ENCODE results near the gene HNRNPDL. TPM values are rescaled to one million over a fixed set of nuclear protein-coding genes. Genes with fewer than 3 reads are reported as not detected.

The HNRNPDL gene
- polyA plus RNA-seq, 4 donors = 96.6 to 335 (median 158) TPM

DNA sequence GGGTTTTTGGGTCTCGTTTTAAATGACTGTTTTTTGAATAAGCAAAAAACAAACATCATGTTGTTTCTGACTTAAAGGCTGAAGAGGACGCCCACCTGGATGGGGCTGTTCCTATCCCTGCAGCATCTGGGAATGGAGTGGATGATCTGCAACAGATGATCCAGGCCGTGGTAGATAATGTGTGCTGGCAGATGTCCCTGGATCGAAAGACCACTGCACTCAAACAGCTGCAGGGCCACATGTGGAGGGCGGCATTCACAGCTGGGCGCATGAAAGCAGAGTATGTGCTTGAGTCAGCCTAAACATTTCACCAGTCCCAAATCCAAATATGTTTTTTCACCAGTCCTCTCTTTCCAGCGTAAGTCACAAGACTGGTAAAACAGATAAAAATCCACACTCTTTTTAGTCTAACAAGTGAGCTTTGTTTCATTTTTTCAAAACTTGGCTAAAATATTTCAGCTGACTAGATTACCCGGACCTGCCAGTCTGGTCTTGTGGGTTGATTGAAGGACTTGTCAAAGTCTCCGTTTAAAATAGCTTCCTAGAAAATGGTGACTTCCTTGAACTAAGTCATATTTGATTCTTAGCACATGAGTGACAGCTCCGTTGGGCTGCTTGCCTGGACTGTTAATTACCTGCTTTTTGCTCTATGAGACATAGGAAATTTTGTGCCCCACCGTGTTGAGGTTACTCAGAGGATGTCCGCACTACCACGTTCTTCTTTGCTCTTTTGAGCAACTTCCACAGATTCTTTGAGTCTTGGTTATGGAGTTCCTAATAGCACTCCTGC, 20.9 kb upstream of the HNRNPDL start:
- 83 to 94% (median 92%) methylated on average over 13 of the region's 13 CpGs for WGBS, 3 donors
- no peaks in the 10 kb centered on the region for H3K4me1 ChIP-seq (ENCODE audit: control insufficient read depth in 3 of 3, insufficient read depth in 2 of 3, low read depth in 1 of 3, low read length in 2 of 3)
- H3K36me3 ChIP-seq (ENCODE audit: control insufficient read depth in 3 of 3, insufficient read depth in 2 of 3, low read depth in 1 of 3, low read length in 3 of 3) = peaks cover 4 to 43% (median 9%) of the 10 kb centered on the region in 3 donors
- no peak overlapping the region for H3K27ac ChIP-seq (ENCODE audit: low read depth in 1 of 3, low read length in 2 of 3)
- H3K4me3 ChIP-seq (ENCODE audit: low read depth in 1 of 3, low read length in 3 of 3) = no peak overlapping the region
- H3K27me3 ChIP-seq (ENCODE audit: control insufficient read depth in 3 of 3, insufficient read depth in 3 of 3, low read length in 3 of 3) = no peaks in the 10 kb centered on the region
- no peak for DNase-seq
- H3K9me3 ChIP-seq (ENCODE audit: control insufficient read depth in 2 of 2, insufficient read depth in 1 of 2, low read depth in 1 of 2, low read length in 1 of 2) = no peaks in the 10 kb centered on the region
- no peak for FAIRE-seq

GRCh38 chr4:82447886-82448285, 17.6 kb upstream of the HNRNPDL start:
- H3K36me3 ChIP-seq (ENCODE audit: control insufficient read depth in 3 of 3, insufficient read depth in 2 of 3, low read depth in 1 of 3, low read length in 3 of 3) = peaks cover 4 to 43% (median 6%) of the 10 kb centered on the region in 3 donors
- no peak overlapping the region for H3K27ac ChIP-seq (ENCODE audit: low read depth in 1 of 3, low read length in 2 of 3)
- FAIRE-seq (no peak), DNase-seq (no peak)
- H3K9me3 ChIP-seq (ENCODE audit: control insufficient read depth in 2 of 2, insufficient read depth in 1 of 2, low read depth in 1 of 2, low read length in 1 of 2) = no peaks in the 10 kb centered on the region
- H3K4me1 ChIP-seq (ENCODE audit: control insufficient read depth in 3 of 3, insufficient read depth in 2 of 3, low read depth in 1 of 3, low read length in 2 of 3) = no peaks in the 10 kb centered on the region
- WGBS, 3 donors = 93 to 100% (median 98%) methylated on average over 1 of the region's 1 CpG
- no peaks in the 10 kb centered on the region for H3K27me3 ChIP-seq (ENCODE audit: control insufficient read depth in 3 of 3, insufficient read depth in 3 of 3, low read length in 3 of 3)
- no peak overlapping the region for H3K4me3 ChIP-seq (ENCODE audit: low read depth in 1 of 3, low read length in 3 of 3)

DNA sequence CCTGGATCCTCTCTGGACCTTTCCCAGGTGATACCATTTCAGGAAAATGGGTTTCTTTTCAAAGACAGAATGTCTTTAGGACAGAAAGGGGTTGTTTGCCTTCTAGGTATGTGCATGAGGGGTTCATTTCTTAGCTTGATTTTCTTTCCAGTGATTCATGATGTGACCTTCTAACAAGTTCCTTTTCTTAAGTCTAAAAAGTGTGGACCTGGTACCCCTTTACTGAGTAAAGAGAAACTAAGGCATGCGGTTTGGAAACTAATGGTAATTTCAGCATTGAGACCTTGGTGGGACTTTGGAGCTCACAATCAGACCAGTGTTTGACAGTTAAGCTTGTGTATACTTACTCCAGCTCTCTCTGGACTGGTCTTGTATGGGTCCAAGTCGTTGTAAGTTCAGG, 8.8 kb upstream of the HNRNPDL start:
- H3K9me3 ChIP-seq (ENCODE audit: control insufficient read depth in 2 of 2, insufficient read depth in 1 of 2, low read depth in 1 of 2, low read length in 1 of 2) = no peaks in the 10 kb centered on the region
- DNase-seq = no peak
- no peaks in the 10 kb centered on the region for H3K27me3 ChIP-seq (ENCODE audit: control insufficient read depth in 3 of 3, insufficient read depth in 3 of 3, low read length in 3 of 3)
- H3K27ac ChIP-seq (ENCODE audit: low read depth in 1 of 3, low read length in 2 of 3) = no peak overlapping the region
- H3K4me3 ChIP-seq (ENCODE audit: low read depth in 1 of 3, low read length in 3 of 3) = no peak overlapping the region
- peaks cover 0 to 28% (median 1%) of the 10 kb centered on the region in 3 donors for H3K36me3 ChIP-seq (ENCODE audit: control insufficient read depth in 3 of 3, insufficient read depth in 2 of 3, low read depth in 1 of 3, low read length in 3 of 3)
- peaks cover 0 to 2% (median 0%) of the 10 kb centered on the region in 3 donors for H3K4me1 ChIP-seq (ENCODE audit: control insufficient read depth in 3 of 3, insufficient read depth in 2 of 3, low read depth in 1 of 3, low read length in 2 of 3)
- 57 to 74% (median 71%) methylated on average over 2 of the region's 2 CpGs for WGBS, 3 donors
- no peak for FAIRE-seq

GRCh38 chr4:82437285-82438005, 7.2 kb upstream of the HNRNPDL start:
- Histone ChIP-seq H3K36me3 (ENCODE audit: control insufficient read depth in 3 of 3, insufficient read depth in 2 of 3, low read depth in 1 of 3, low read length in 3 of 3) (peaks cover 0 to 20% (median 1%) of the 10 kb centered on the region in 3 donors), H3K4me3 (ENCODE audit: low read depth in 1 of 3, low read length in 3 of 3) (no peak overlapping the region), H3K27ac (ENCODE audit: low read depth in 1 of 3, low read length in 2 of 3) (no peak overlapping the region), H3K9me3 (ENCODE audit: control insufficient read depth in 2 of 2, insufficient read depth in 1 of 2, low read depth in 1 of 2, low read length in 1 of 2) (no peaks in the 10 kb centered on the region), H3K27me3 (ENCODE audit: control insufficient read depth in 3 of 3, insufficient read depth in 3 of 3, low read length in 3 of 3) (no peaks in the 10 kb centered on the region), H3K4me1 (ENCODE audit: control insufficient read depth in 3 of 3, insufficient read depth in 2 of 3, low read depth in 1 of 3, low read length in 2 of 3) (peaks cover 2 to 5% (median 3%) of the 10 kb centered on the region in 3 donors)
- WGBS, 3 donors = 89 to 91% (median 90%) methylated on average over 4 of the region's 4 CpGs
- no peak for FAIRE-seq
- no peak for DNase-seq

- WGBS, 3 donors = 95 to 99% (median 96%) methylated on average over 4 of the region's 4 CpGs
- H3K27me3 ChIP-seq (ENCODE audit: control insufficient read depth in 3 of 3, insufficient read depth in 3 of 3, low read length in 3 of 3) = no peaks in the 10 kb centered on the region
- H3K36me3 ChIP-seq (ENCODE audit: control insufficient read depth in 3 of 3, insufficient read depth in 2 of 3, low read depth in 1 of 3, low read length in 3 of 3) = peaks cover 0 to 20% (median 1%) of the 10 kb centered on the region in 3 donors
- no peaks in the 10 kb centered on the region for H3K9me3 ChIP-seq (ENCODE audit: control insufficient read depth in 2 of 2, insufficient read depth in 1 of 2, low read depth in 1 of 2, low read length in 1 of 2)
- H3K27ac ChIP-seq (ENCODE audit: low read depth in 1 of 3, low read length in 2 of 3) = no peak overlapping the region
- FAIRE-seq (no peak), DNase-seq (no peak)
- no peak overlapping the region for H3K4me3 ChIP-seq (ENCODE audit: low read depth in 1 of 3, low read length in 3 of 3)
- H3K4me1 ChIP-seq (ENCODE audit: control insufficient read depth in 3 of 3, insufficient read depth in 2 of 3, low read depth in 1 of 3, low read length in 2 of 3) = peaks cover 2 to 7% (median 3%) of the 10 kb centered on the region in 3 donors
Observed at GRCh38 chr4:82436780-82437179, 6.5 kb upstream of the HNRNPDL start.

DNA sequence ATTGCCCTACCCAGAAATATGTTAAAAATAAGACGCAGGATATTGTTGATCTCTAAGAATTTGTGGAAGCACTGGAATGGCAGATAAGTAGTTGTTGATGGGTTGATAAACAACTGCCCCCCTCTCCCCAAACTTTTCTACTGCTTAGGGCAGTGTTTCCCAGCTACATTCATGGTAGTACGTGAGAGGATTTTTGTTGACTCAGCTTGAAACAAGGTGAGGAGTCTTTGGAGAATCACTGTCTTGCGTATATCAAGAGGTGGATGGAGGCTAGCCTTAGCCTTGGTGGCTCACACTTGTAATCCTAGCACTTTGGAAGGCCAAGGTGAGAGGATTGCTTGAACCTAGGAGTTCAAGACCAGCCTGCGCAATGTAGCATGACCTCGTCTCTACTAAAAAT, 5.9 kb upstream of the HNRNPDL start:
- H3K9me3 ChIP-seq (ENCODE audit: control insufficient read depth in 2 of 2, insufficient read depth in 1 of 2, low read depth in 1 of 2, low read length in 1 of 2) = no peaks in the 10 kb centered on the region
- H3K36me3 ChIP-seq (ENCODE audit: control insufficient read depth in 3 of 3, insufficient read depth in 2 of 3, low read depth in 1 of 3, low read length in 3 of 3) = peaks cover 0 to 20% (median 1%) of the 10 kb centered on the region in 3 donors
- no peak overlapping the region for H3K27ac ChIP-seq (ENCODE audit: low read depth in 1 of 3, low read length in 2 of 3)
- H3K4me1 ChIP-seq (ENCODE audit: control insufficient read depth in 3 of 3, insufficient read depth in 2 of 3, low read depth in 1 of 3, low read length in 2 of 3) = peaks cover 2 to 7% (median 3%) of the 10 kb centered on the region in 3 donors
- H3K4me3 ChIP-seq (ENCODE audit: low read depth in 1 of 3, low read length in 3 of 3) = no peak overlapping the region
- no peak for DNase-seq
- WGBS, 3 donors = 94 to 95% (median 95%) methylated on average over 5 of the region's 5 CpGs
- H3K27me3 ChIP-seq (ENCODE audit: control insufficient read depth in 3 of 3, insufficient read depth in 3 of 3, low read length in 3 of 3) = no peaks in the 10 kb centered on the region
- no peak for FAIRE-seq

DNA sequence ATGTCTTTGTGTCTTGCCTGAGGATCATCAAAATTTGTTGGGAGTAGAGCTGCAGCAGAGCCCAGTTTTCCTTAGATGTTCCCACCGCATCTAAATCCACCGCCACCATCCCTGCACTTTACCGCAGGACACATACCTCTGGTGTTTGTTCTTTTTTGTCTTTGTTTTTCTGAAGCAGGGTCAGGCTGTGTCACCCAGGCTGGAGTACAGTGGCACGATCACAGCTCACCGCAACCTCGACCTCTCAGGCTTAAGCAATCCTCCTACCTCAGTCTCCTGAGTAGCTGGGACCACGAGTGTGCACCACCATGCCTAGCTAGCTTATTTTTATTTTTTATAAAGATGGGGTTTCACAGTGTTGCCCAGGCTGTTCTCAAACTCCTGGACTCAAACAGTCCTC, 4.7 kb upstream of the HNRNPDL start:
- no peaks in the 10 kb centered on the region for H3K27me3 ChIP-seq (ENCODE audit: control insufficient read depth in 3 of 3, insufficient read depth in 3 of 3, low read length in 3 of 3)
- WGBS, 3 donors = 94 to 98% (median 96%) methylated on average over 7 of the region's 7 CpGs
- no peak for DNase-seq
- no peak for FAIRE-seq
- H3K9me3 ChIP-seq (ENCODE audit: control insufficient read depth in 2 of 2, insufficient read depth in 1 of 2, low read depth in 1 of 2, low read length in 1 of 2) = no peaks in the 10 kb centered on the region
- peaks cover 0 to 20% (median 1%) of the 10 kb centered on the region in 3 donors for H3K36me3 ChIP-seq (ENCODE audit: control insufficient read depth in 3 of 3, insufficient read depth in 2 of 3, low read depth in 1 of 3, low read length in 3 of 3)
- peaks cover 2 to 7% (median 3%) of the 10 kb centered on the region in 3 donors for H3K4me1 ChIP-seq (ENCODE audit: control insufficient read depth in 3 of 3, insufficient read depth in 2 of 3, low read depth in 1 of 3, low read length in 2 of 3)
- H3K27ac ChIP-seq (ENCODE audit: low read depth in 1 of 3, low read length in 2 of 3) = no peak overlapping the region
- no peak overlapping the region for H3K4me3 ChIP-seq (ENCODE audit: low read depth in 1 of 3, low read length in 3 of 3)

- no peak for FAIRE-seq
- no peak overlapping the region for H3K4me3 ChIP-seq (ENCODE audit: low read depth in 1 of 3, low read length in 3 of 3)
- WGBS, 3 donors = 60 to 71% (median 70%) methylated on average over 2 of the region's 2 CpGs
- peaks cover 0 to 7% (median 3%) of the 10 kb centered on the region in 3 donors for H3K4me1 ChIP-seq (ENCODE audit: control insufficient read depth in 3 of 3, insufficient read depth in 2 of 3, low read depth in 1 of 3, low read length in 2 of 3)
- no peak overlapping the region for H3K27ac ChIP-seq (ENCODE audit: low read depth in 1 of 3, low read length in 2 of 3)
- no peak for DNase-seq
- no peaks in the 10 kb centered on the region for H3K9me3 ChIP-seq (ENCODE audit: control insufficient read depth in 2 of 2, insufficient read depth in 1 of 2, low read depth in 1 of 2, low read length in 1 of 2)
- H3K27me3 ChIP-seq (ENCODE audit: control insufficient read depth in 3 of 3, insufficient read depth in 3 of 3, low read length in 3 of 3) = no peaks in the 10 kb centered on the region
- H3K36me3 ChIP-seq (ENCODE audit: control insufficient read depth in 3 of 3, insufficient read depth in 2 of 3, low read depth in 1 of 3, low read length in 3 of 3) = peaks cover 0 to 20% (median 1%) of the 10 kb centered on the region in 3 donors
Observed at GRCh38 chr4:82433791-82434190, 3.5 kb upstream of the HNRNPDL start.
